Trophoblast cell (in vitro differentiated cells and primary cell): ENCODE data around the gene HKDC1.
A peak's percentile ranks its signal among the peaks of the same experiment; 100 is the strongest.

Experiments
- DNase-seq, 2 donors: peaks; one replicate each; pipeline ENCODE4 v3.0.0-alpha.2; 2016
- H2AFZ ChIP-seq: 2 replicates; pipeline ENCODE4 v1.6.1; 2013; ENCODE audit warnings: low read length, moderate library complexity, mild to moderate bottlenecking; ENCODE audit not compliant: insufficient read depth, poor library complexity
- H2AK5ac ChIP-seq: 2 replicates; pipeline ENCODE4 v1.6.1; 2013; ENCODE audit warnings: mild to moderate bottlenecking, low read length
- H2BK120ac ChIP-seq: 2 replicates; pipeline ENCODE4 v1.6.1; 2013; ENCODE audit warnings: low read length, mild to moderate bottlenecking, moderate library complexity; ENCODE audit not compliant: insufficient read depth, poor library complexity
- H2BK12ac ChIP-seq: 2 replicates; pipeline ENCODE4 v1.6.1; 2013; ENCODE audit warnings: mild to moderate bottlenecking, low read length, moderate library complexity
- H2BK5ac ChIP-seq: 2 replicates; pipeline ENCODE4 v1.6.1; 2013; ENCODE audit warnings: low read length, low read depth, moderate library complexity, mild to moderate bottlenecking; ENCODE audit not compliant: poor library complexity
- H3K14ac ChIP-seq: 2 replicates; pipeline ENCODE4 v1.6.1; 2013; ENCODE audit warnings: mild to moderate bottlenecking, low read length
- H3K18ac ChIP-seq: 2 replicates; pipeline ENCODE4 v1.6.1; 2013; ENCODE audit warnings: mild to moderate bottlenecking, low read length
- H3K23ac ChIP-seq: 2 replicates; pipeline ENCODE4 v1.6.1; 2013; ENCODE audit warnings: low read length
- H3K27ac ChIP-seq: 2 replicates; pipeline ENCODE4 v1.5.1; 2013; ENCODE audit warnings: low read depth, mild to moderate bottlenecking, inconsistent platforms, low read length, moderate library complexity
- H3K27me3 ChIP-seq: 2 replicates; pipeline ENCODE4 v1.6.1; 2013; ENCODE audit warnings: inconsistent platforms, mild to moderate bottlenecking, low read length, moderate library complexity; ENCODE audit not compliant: insufficient read depth
- H3K36me3 ChIP-seq, 2 experiments: 1 replicate in 1 of 2; 2 replicates in 1 of 2; pipeline ENCODE4 v1.6.1; 2013; ENCODE audit warnings: low read length in 2 of 2, mild to moderate bottlenecking in 2 of 2, moderate library complexity in 1 of 2; ENCODE audit not compliant: insufficient read depth in 2 of 2, control insufficient read depth in 1 of 2
- H3K4ac ChIP-seq: 2 replicates; pipeline ENCODE4 v1.6.1; 2013; ENCODE audit warnings: low read depth, mild to moderate bottlenecking, low read length, moderate library complexity
- H3K4me1 ChIP-seq, 2 experiments: 1 replicate in 1 of 2; 2 replicates in 1 of 2; pipeline ENCODE4 v1.6.1; 2013; ENCODE audit warnings: low read length in 2 of 2, mild to moderate bottlenecking in 2 of 2, moderate library complexity in 1 of 2; ENCODE audit not compliant: insufficient read depth in 2 of 2, control insufficient read depth in 1 of 2
- H3K4me2 ChIP-seq: 2 replicates; pipeline ENCODE4 v1.6.1; 2013; ENCODE audit warnings: inconsistent platforms, mild to moderate bottlenecking, low read length, moderate library complexity
- H3K4me3 ChIP-seq: 2 replicates; pipeline ENCODE4 v1.5.1; 2013; ENCODE audit warnings: mild to moderate bottlenecking, low read depth, low read length, inconsistent platforms
- H3K79me1 ChIP-seq: one replicate; pipeline ENCODE4 v1.6.1; 2013; ENCODE audit warnings: low read length
- H3K79me2 ChIP-seq: 2 replicates; pipeline ENCODE4 v1.6.1; 2013; ENCODE audit warnings: low read length, mild to moderate bottlenecking; ENCODE audit not compliant: control insufficient read depth, insufficient read depth, poor library complexity
- H3K9ac ChIP-seq: 2 replicates; pipeline ENCODE4 v1.6.1; 2013; ENCODE audit warnings: mild to moderate bottlenecking, low read length
- H3K9me3 ChIP-seq: 2 replicates; pipeline ENCODE4 v1.6.1; 2013; ENCODE audit warnings: low read depth, mild to moderate bottlenecking, control low read depth, inconsistent platforms, low read length; ENCODE audit not compliant: insufficient read depth
- H4K12ac ChIP-seq: 2 replicates; pipeline ENCODE4 v1.6.1; 2013; ENCODE audit warnings: low read depth, mild to moderate bottlenecking, low read length, moderate library complexity
- H4K8ac ChIP-seq: 2 replicates; pipeline ENCODE4 v1.6.1; 2013; ENCODE audit warnings: low read depth, mild to moderate bottlenecking, low read length, moderate library complexity
- H4K91ac ChIP-seq: one replicate; pipeline ENCODE4 v1.6.1; 2013; ENCODE audit warnings: low read depth, mild to moderate bottlenecking, low read length, moderate library complexity
- WGBS: extraction: QIAGEN DNeasy Blood & Tissue Kit; methylation state at CpG from one replicate; pipeline ENCODE4 v1.1.7; 2013; ENCODE audit warnings: missing lambda C conversion rate; ENCODE audit not compliant: insufficient read length, insufficient coverage; ENCODE audit errors: extremely low coverage; 5-methylcytosine and 5-hydroxymethylcytosine counted together

HKDC1 gene

DNA sequence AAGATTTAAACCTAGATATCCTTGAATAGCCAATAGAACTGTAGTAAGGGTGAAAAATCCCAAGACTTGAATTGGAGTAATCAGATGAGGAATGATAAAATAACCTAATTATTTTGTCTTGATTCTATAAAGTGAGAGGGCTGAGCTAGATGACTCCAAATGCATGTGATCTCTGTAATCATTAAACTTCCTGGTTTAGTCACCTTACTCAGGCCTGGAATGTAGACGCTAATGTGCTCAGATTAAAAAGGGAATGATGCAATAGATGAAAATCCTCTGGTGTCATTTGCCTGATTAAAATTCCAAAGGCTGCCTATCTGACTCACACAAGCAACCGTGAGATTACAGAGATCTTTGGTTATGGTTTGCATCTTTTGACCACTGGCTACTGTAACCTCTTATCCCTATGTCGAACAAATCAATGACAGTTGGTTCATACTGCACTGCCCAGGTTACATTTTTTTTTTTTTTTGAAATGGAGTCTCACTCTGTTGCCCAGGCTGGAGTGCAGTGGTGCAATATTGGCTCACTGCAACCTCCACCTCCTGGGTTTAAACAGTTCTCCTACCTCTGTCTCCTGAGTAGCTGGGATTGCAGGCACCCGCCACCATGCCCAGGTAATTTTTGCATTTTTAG lies 2.9 kb upstream of the HKDC1 start:
- Histone ChIP-seq H3K27ac (no peak overlapping the region), H4K8ac (no peak overlapping the region), H3K4me2 (no peak overlapping the region), H3K23ac (no peak overlapping the region), H3K9me3 (no peaks in the 10 kb centered on the region), H2BK12ac (no peak overlapping the region), H3K36me3 (no peaks in the 10 kb centered on the region), H3K79me2 (no peaks in the 10 kb centered on the region), H3K18ac (no peak overlapping the region), H3K9ac (no peak overlapping the region), H2AFZ (no peak overlapping the region), H3K79me1 (no peaks in the 10 kb centered on the region), H2AK5ac (no peak overlapping the region), H3K4me1 (peaks cover 0 to 2% of the 10 kb centered on the region in 2 experiments), H3K27me3 (no peaks in the 10 kb centered on the region), H4K12ac (no peak overlapping the region), H3K14ac (no peak overlapping the region), H2BK120ac (no peak overlapping the region), H3K4ac (no peak overlapping the region), H2BK5ac (no peak overlapping the region), H3K4me3 (no peak overlapping the region), H4K91ac (no peak overlapping the region)
- peak; percentile 46 to 79 for DNase-seq
- WGBS: no CpG with 5 or more reads among the region's 4 CpGs

DNA sequence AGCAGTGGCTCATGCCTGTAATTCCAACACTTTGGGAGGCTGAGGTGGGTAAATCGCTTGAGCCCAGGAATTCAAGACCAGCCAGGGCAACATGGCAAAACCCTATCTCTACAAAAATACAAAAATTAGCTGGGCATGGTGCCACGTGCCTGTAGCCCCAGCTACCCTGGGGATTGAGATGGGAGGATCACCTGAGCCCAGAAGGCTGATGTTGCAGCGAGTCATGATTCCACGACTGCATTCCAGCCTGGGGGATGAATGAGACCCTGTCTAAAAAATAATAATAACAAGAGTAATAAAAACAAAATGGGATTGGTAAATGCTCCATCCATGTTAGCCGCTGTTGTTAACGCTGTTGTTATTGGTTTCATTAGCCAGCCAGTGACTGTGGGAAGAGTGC lies 1.3 kb upstream of the HKDC1 start:
- H3K79me1 ChIP-seq: no peaks in the 10 kb centered on the region
- H4K8ac ChIP-seq: no peak overlapping the region
- no peak overlapping the region for H2BK5ac ChIP-seq
- no peaks in the 10 kb centered on the region for H3K9me3 ChIP-seq
- H2AFZ ChIP-seq: no peak overlapping the region
- H3K14ac ChIP-seq: no peak overlapping the region
- no peak overlapping the region for H2AK5ac ChIP-seq
- H2BK12ac ChIP-seq: no peak overlapping the region
- H3K4me2 ChIP-seq: no peak overlapping the region
- no peak for DNase-seq
- no peak overlapping the region for H3K18ac ChIP-seq
- no peak overlapping the region for H3K23ac ChIP-seq
- no peaks in the 10 kb centered on the region for H3K27me3 ChIP-seq
- no peak overlapping the region for H3K4me3 ChIP-seq
- no peaks in the 10 kb centered on the region for H3K79me2 ChIP-seq
- no peak overlapping the region for H3K27ac ChIP-seq
- no peak overlapping the region for H4K91ac ChIP-seq
- no CpG with 5 or more reads among the region's 6 CpGs for WGBS
- peaks cover 4 to 8% of the 10 kb centered on the region in 2 experiments for H3K4me1 ChIP-seq
- H2BK120ac ChIP-seq: no peak overlapping the region
- H4K12ac ChIP-seq: no peak overlapping the region
- no peaks in the 10 kb centered on the region for H3K36me3 ChIP-seq
- H3K4ac ChIP-seq: no peak overlapping the region
- no peak overlapping the region for H3K9ac ChIP-seq

DNA sequence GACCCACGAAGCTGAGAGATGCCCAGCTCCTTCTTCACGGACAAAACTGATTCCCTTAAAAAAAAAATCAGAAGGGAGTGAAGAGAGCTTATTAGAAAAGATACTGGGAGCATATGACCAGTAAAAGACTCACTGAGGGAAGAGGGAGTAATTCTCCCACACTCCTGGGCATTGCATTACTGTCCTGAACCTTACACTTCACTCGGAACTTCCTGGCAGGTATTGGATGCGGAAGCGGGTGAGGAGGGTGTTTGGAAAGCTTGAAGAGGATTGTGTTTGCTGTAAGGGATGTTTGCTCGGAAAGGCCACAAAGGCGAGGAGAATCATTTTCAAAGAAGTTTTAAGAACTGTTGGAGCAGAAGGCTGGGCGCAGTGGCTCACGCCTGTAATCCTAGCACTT lies 375 bp downstream of the HKDC1 start:
- H2BK5ac ChIP-seq: no peak overlapping the region
- WGBS: no CpG with 5 or more reads among the region's 9 CpGs
- no peaks in the 10 kb centered on the region for H3K36me3 ChIP-seq

GRCh38 chr10:69222157-69223027 lies 2.3 kb downstream of the HKDC1 start:
- H3K9me3 ChIP-seq: no peaks in the 10 kb centered on the region
- peaks cover 9 to 16% of the 10 kb centered on the region in 2 experiments for H3K4me1 ChIP-seq
- H3K27me3 ChIP-seq: no peaks in the 10 kb centered on the region
- H3K9ac ChIP-seq: no peak overlapping the region
- peak overlapping the region; percentile 29 for H3K27ac ChIP-seq
- peak overlapping the region; percentile 15 for H4K8ac ChIP-seq
- peak overlapping the region; percentile 42 for H2AFZ ChIP-seq
- H3K36me3 ChIP-seq: no peaks in the 10 kb centered on the region
- H3K79me2 ChIP-seq: no peaks in the 10 kb centered on the region
- no peak overlapping the region for H2BK12ac ChIP-seq
- DNase-seq: peak in 1 of 2 donors; percentile 63
- H2AK5ac ChIP-seq: no peak overlapping the region
- H3K18ac ChIP-seq: no peak overlapping the region
- no peak overlapping the region for H2BK120ac ChIP-seq
- no peaks in the 10 kb centered on the region for H3K79me1 ChIP-seq
- no peak overlapping the region for H3K23ac ChIP-seq
- no peak overlapping the region for H4K12ac ChIP-seq
- no peak overlapping the region for H3K4me3 ChIP-seq
- no peak overlapping the region for H3K4ac ChIP-seq
- WGBS: no CpG with 5 or more reads among the region's 11 CpGs
- peak overlapping the region; percentile 8 for H2BK5ac ChIP-seq
- H3K14ac ChIP-seq: no peak overlapping the region
- peak overlapping the region; percentile 10 for H4K91ac ChIP-seq
- H3K4me2 ChIP-seq: peak overlapping the region; percentile 24

More for the DNA sequence above, 375 bp downstream of the HKDC1 start:
- H2AK5ac ChIP-seq: no peak overlapping the region
- no peaks in the 10 kb centered on the region for H3K9me3 ChIP-seq
- H3K4me2 ChIP-seq: no peak overlapping the region
- H2BK12ac ChIP-seq: no peak overlapping the region
- H3K27me3 ChIP-seq: no peaks in the 10 kb centered on the region
- no peak overlapping the region for H3K27ac ChIP-seq
- no peak overlapping the region for H4K91ac ChIP-seq
- H3K18ac ChIP-seq: no peak overlapping the region
- no peak overlapping the region for H3K4ac ChIP-seq
- no peak overlapping the region for H2AFZ ChIP-seq
- DNase-seq: no peak
- no peak overlapping the region for H4K12ac ChIP-seq
- no peaks in the 10 kb centered on the region for H3K79me1 ChIP-seq
- H3K4me1 ChIP-seq: peaks cover 5 to 11% of the 10 kb centered on the region in 2 experiments
- H3K79me2 ChIP-seq: no peaks in the 10 kb centered on the region
- no peak overlapping the region for H4K8ac ChIP-seq
- no peak overlapping the region for H3K9ac ChIP-seq
- no peak overlapping the region for H3K23ac ChIP-seq
- no peak overlapping the region for H3K14ac ChIP-seq
- H2BK120ac ChIP-seq: no peak overlapping the region
- H3K4me3 ChIP-seq: no peak overlapping the region
